Prostate gland (tissue), 2 donors: ENCODE results near the gene MGAT4A.

Experiments
- CTCF ChIP-seq, 4 experiments: fragments of 200-600 bp in 2 of 4; fragments of 450-650 bp in 2 of 4; sonication (generic) in 2 of 4; IDR thresholded peaks; 1 replicate in 3 of 4; 2 replicates in 1 of 4; pipeline ENCODE4 v1.5.1; 2016 to 2019; ENCODE audit warnings: antibody characterized with exemption in 4 of 4, mild to moderate bottlenecking in 2 of 4, moderate library complexity in 2 of 4
- POLR2A ChIP-seq: fragments of 450-650 bp; IDR thresholded peaks from one replicate; pipeline ENCODE4 v1.6.1; 2016; ENCODE audit warnings: antibody characterized with exemption, mild to moderate bottlenecking
- POLR2AphosphoS5 ChIP-seq: sonication (generic); formaldehyde crosslinking; IDR thresholded peaks from one replicate; pipeline ENCODE4 v1.6.1; 2017; ENCODE audit warnings: antibody characterized with exemption

GRCh38 chr2:98712145-98712544, 18.8 kb downstream of the MGAT4A start:
- TF ChIP-seq CTCF (IDR thresholded peaks at IDR 0.05) (no peak), POLR2A (no peak), POLR2AphosphoS5 (no peak)
